ENCODE measurements around the gene NGEF. TPM values are rescaled to one million over a fixed set of nuclear protein-coding genes. Genes with fewer than 3 reads are reported as not detected.

NGEF gene
- total RNA-seq, 1 experiment from 2014 or later, result 0.75 TPM

- no peak for DNase-seq (ENCODE audit: low spot score)
- in situ Hi-C loops (cut with HindIII; ENCODE audit: low sequenced_read_pairs), result loop anchor here (10.0 kb wide), 1 partner anchor 107 kb away; no protein-coding TSS in a partner anchor
Measured at GRCh38 chr2:232977438-232977971, 35.6 kb downstream of the NGEF start.

- in situ Hi-C loops (cut with HindIII; ENCODE audit: low sequenced_read_pairs), result loop anchor here (10.0 kb wide), 1 partner anchor 108 kb away; no protein-coding TSS in a partner anchor
Measured at GRCh38 chr2:232976666-232977437, 36.2 kb downstream of the NGEF start.

GRCh38 chr2:232976176-232976575 lies 36.9 kb downstream of the NGEF start:
- no peak for DNase-seq (ENCODE audit: low spot score)
- in situ Hi-C loops (cut with HindIII; ENCODE audit: low sequenced_read_pairs), result loop anchor here (10.0 kb wide), 1 partner anchor 109 kb away; no protein-coding TSS in a partner anchor

More at GRCh38 chr2:232976666-232977437, 36.2 kb downstream of the NGEF start:
- DNase-seq (ENCODE audit: low spot score), result no peak

- in situ Hi-C loops (cut with HindIII; ENCODE audit: low sequenced_read_pairs), result loop anchor here (10.0 to 25.0 kb wide), 2 partner anchors 110 to 263 kb away; no protein-coding TSS in a partner anchor
- no peak for DNase-seq (ENCODE audit: low spot score)
Measured at GRCh38 chr2:232974396-232974795, 38.7 kb downstream of the NGEF start.

GRCh38 chr2:232973796-232974195 lies 39.3 kb downstream of the NGEF start:
- in situ Hi-C loops (cut with HindIII; ENCODE audit: low sequenced_read_pairs), result loop anchor here (10.0 to 25.0 kb wide), 2 partner anchors 111 to 264 kb away; no protein-coding TSS in a partner anchor
- DNase-seq (ENCODE audit: low spot score), result no peak

GRCh38 chr2:232973011-232973735 lies 39.9 kb downstream of the NGEF start:
- DNase-seq (ENCODE audit: low spot score), result no peak
- in situ Hi-C loops (cut with HindIII; ENCODE audit: low sequenced_read_pairs), result loop anchor here (10.0 to 25.0 kb wide), 2 partner anchors 112 to 264 kb away; no protein-coding TSS in a partner anchor

GRCh38 chr2:232971744-232972143 lies 41.3 kb downstream of the NGEF start:
- in situ Hi-C loops (cut with HindIII; ENCODE audit: low sequenced_read_pairs), result loop anchor here (10.0 to 25.0 kb wide), 2 partner anchors 113 to 266 kb away; no protein-coding TSS in a partner anchor

GRCh38 chr2:232970051-232970450 lies 43.0 kb downstream of the NGEF start:
- in situ Hi-C loops (cut with HindIII; ENCODE audit: low sequenced_read_pairs), result loop anchor here (10.0 to 25.0 kb wide), 2 partner anchors 115 to 267 kb away; no protein-coding TSS in a partner anchor
- DNase-seq (ENCODE audit: low spot score), result no peak

More at GRCh38 chr2:232971744-232972143, 41.3 kb downstream of the NGEF start:
- DNase-seq (ENCODE audit: low spot score), result no peak

GRCh38 chr2:232967474-232967873 lies 45.6 kb downstream of the NGEF start:
- no peak for DNase-seq (ENCODE audit: low spot score)
- in situ Hi-C loops (cut with HindIII; ENCODE audit: low sequenced_read_pairs), result loop anchor here (25.0 kb wide), 1 partner anchor 270 kb away; no protein-coding TSS in a partner anchor

- in situ Hi-C loops (cut with HindIII; ENCODE audit: low sequenced_read_pairs), result loop anchor here (25.0 kb wide), 1 partner anchor 271 kb away; no protein-coding TSS in a partner anchor
- no peak for DNase-seq (ENCODE audit: low spot score)
Measured at GRCh38 chr2:232966122-232966521, 46.9 kb downstream of the NGEF start.

GRCh38 chr2:232963913-232964312 lies 49.1 kb downstream of the NGEF start:
- DNase-seq (ENCODE audit: low spot score), result no peak

GRCh38 chr2:232960862-232961261 lies 52.2 kb downstream of the NGEF start:
- DNase-seq (ENCODE audit: low spot score), result no peak
- in situ Hi-C loops (cut with HindIII; ENCODE audit: low sequenced_read_pairs), result loop anchor here (25.0 kb wide), 1 partner anchor 276 kb away; no protein-coding TSS in a partner anchor

More at GRCh38 chr2:232963913-232964312, 49.1 kb downstream of the NGEF start:
- in situ Hi-C loops (cut with HindIII; ENCODE audit: low sequenced_read_pairs), result loop anchor here (25.0 kb wide), 1 partner anchor 273 kb away; no protein-coding TSS in a partner anchor

GRCh38 chr2:232959139-232959538 lies 53.9 kb downstream of the NGEF start:
- no peak for DNase-seq (ENCODE audit: low spot score)
- in situ Hi-C loops (cut with HindIII; ENCODE audit: low sequenced_read_pairs), result loop anchor here (25.0 kb wide), 1 partner anchor 278 kb away; no protein-coding TSS in a partner anchor

GRCh38 chr2:232957657-232958090 lies 55.4 kb downstream of the NGEF start:
- DNase-seq (ENCODE audit: low spot score), result no peak
- in situ Hi-C loops (cut with HindIII; ENCODE audit: low sequenced_read_pairs), result loop anchor here (25.0 kb wide), 1 partner anchor 280 kb away; no protein-coding TSS in a partner anchor

GRCh38 chr2:232955856-232956255 lies 57.2 kb downstream of the NGEF start:
- in situ Hi-C loops (cut with HindIII; ENCODE audit: low sequenced_read_pairs), result loop anchor here (25.0 kb wide), 1 partner anchor 281 kb away; no protein-coding TSS in a partner anchor
- no peak for DNase-seq (ENCODE audit: low spot score)

- DNase-seq (ENCODE audit: low spot score), result no peak
- in situ Hi-C loops (cut with HindIII; ENCODE audit: low sequenced_read_pairs), result loop anchor here (25.0 kb wide), 1 partner anchor 283 kb away; no protein-coding TSS in a partner anchor
Measured at GRCh38 chr2:232954691-232955090, 58.4 kb downstream of the NGEF start.

- no peak for DNase-seq (ENCODE audit: low spot score)
Measured at GRCh38 chr2:232951891-232952290, 61.2 kb downstream of the NGEF start.

GRCh38 chr2:232951181-232951580 lies 61.9 kb downstream of the NGEF start:
- DNase-seq (ENCODE audit: low spot score), result no peak
- in situ Hi-C loops (cut with HindIII; ENCODE audit: low sequenced_read_pairs), result loop anchor here (25.0 kb wide), 1 partner anchor 286 kb away; no protein-coding TSS in a partner anchor

More at GRCh38 chr2:232951891-232952290, 61.2 kb downstream of the NGEF start:
- in situ Hi-C loops (cut with HindIII; ENCODE audit: low sequenced_read_pairs), result loop anchor here (25.0 kb wide), 1 partner anchor 285 kb away; no protein-coding TSS in a partner anchor
